MG63 (cell line): ENCODE results near the gene GNPDA1. TPM values are rescaled to one million over a fixed set of nuclear protein-coding genes. Genes with fewer than 3 reads are reported as not detected.

ENCODE experiments used
- DNase-seq: peaks from one replicate; pipeline ENCODE4 v3.0.0-alpha.2; 2020
- H3K27me3 ChIP-seq: fragments of 250-450 bp; sonication (Bioruptor Pico); 2 replicates; pipeline ENCODE4 v1.5.1; 2020; ENCODE audit warnings: mild to moderate bottlenecking, moderate library complexity
- H3K36me3 ChIP-seq: fragments of 250-450 bp; sonication (Bioruptor Pico); 2 replicates; pipeline ENCODE4 v1.5.1; 2020; ENCODE audit warnings: mild to moderate bottlenecking, moderate library complexity
- H3K4me3 ChIP-seq: fragments of 250-450 bp; sonication (Bioruptor Pico); 2 replicates; pipeline ENCODE4 v1.5.1; 2020; ENCODE audit warnings: mild to moderate bottlenecking, moderate library complexity
- H3K9me3 ChIP-seq: fragments of 250-450 bp; sonication (Bioruptor Pico); 2 replicates; pipeline ENCODE4 v1.5.1; 2020; ENCODE audit warnings: mild to moderate bottlenecking, moderate library complexity
- total RNA-seq: library from RNA; depleted of rRNA; stranded (reverse); fragments of >200 nt; shearing (Covaris generic); gene quantifications from 2 replicates; pipeline ENCODE4 v1.2.3, GENCODE V29; 2014; ENCODE audit warnings: low replicate concordance

GNPDA1 gene
- total RNA-seq, 1 experiment from 2014 or later = 67.5 TPM

DNA sequence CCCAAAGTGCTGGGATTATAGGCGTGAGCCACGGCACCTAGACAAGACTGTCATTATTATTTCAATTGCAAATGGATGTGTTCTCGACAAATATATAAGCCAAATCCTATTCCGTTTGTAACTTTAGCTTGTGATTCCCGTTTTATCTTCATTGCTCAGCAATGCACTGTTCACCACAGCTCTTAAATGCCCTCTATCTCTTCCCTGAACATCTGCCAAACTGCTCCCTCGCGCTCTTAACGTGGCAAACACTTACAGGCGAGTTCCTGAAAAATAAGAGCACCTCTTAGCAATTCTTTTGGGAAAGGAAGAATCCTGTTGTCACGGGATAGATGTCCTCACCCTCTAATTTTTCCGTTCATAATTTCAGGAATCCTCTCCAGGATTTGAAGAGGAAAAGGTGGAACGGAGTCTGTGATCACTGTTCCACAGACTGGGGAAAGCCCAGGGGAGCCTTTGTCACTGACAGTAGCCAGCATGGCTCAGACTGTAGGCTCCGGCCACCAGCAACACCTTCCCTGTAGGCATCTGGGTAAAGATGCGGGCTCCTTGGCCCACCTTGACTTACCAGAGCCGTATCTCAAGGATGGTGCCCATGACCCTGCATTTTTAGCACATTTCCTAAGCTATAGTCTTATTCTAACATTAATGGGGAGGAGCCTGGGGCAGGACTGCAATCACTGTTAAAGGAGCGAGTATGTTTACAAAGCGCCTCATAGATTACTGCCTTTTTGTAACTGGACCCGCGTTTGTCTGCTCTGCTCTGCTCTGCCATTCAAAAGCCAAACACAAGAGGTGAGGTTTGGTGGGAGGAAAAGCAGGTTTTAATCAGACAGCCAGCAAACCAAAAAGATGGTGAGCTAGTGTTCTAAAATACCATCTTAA is 20.2 kb upstream of the GNPDA1 start:
- no peaks in the 10 kb centered on the region for H3K36me3 ChIP-seq
- H3K4me3 ChIP-seq = no peak overlapping the region
- no peaks in the 10 kb centered on the region for H3K27me3 ChIP-seq
- DNase-seq = no peak
- H3K9me3 ChIP-seq = no peaks in the 10 kb centered on the region

- Histone ChIP-seq H3K27me3 (no peaks in the 10 kb centered on the region), H3K9me3 (no peaks in the 10 kb centered on the region), H3K4me3 (no peak overlapping the region), H3K36me3 (no peaks in the 10 kb centered on the region)
- DNase-seq = no peak
Observed at GRCh38 chr5:142032150-142032549, 19.3 kb upstream of the GNPDA1 start.

GRCh38 chr5:142025637-142026036 is 12.8 kb upstream of the GNPDA1 start:
- H3K9me3 ChIP-seq = no peaks in the 10 kb centered on the region; the same call in 1 of the 2 replicates
- no peaks in the 10 kb centered on the region for H3K36me3 ChIP-seq
- no peak for DNase-seq
- H3K4me3 ChIP-seq = peak overlapping the region; percentile 39
- no peaks in the 10 kb centered on the region for H3K27me3 ChIP-seq

- no peaks in the 10 kb centered on the region for H3K27me3 ChIP-seq
Observed at GRCh38 chr5:142024771-142025304, 12.0 kb upstream of the GNPDA1 start.

GRCh38 chr5:142023836-142024235 is 11.0 kb upstream of the GNPDA1 start:
- H3K9me3 ChIP-seq = peaks cover 7% of the 10 kb centered on the region
- H3K4me3 ChIP-seq = no peak overlapping the region
- H3K27me3 ChIP-seq = no peaks in the 10 kb centered on the region
- no peaks in the 10 kb centered on the region for H3K36me3 ChIP-seq
- no peak for DNase-seq

More at GRCh38 chr5:142024771-142025304, 12.0 kb upstream of the GNPDA1 start:
- Histone ChIP-seq H3K36me3 (no peaks in the 10 kb centered on the region), H3K9me3 (peaks cover 7% of the 10 kb centered on the region), H3K4me3 (peak overlapping the region; percentile 39)
- DNase-seq = peak; percentile 95

GRCh38 chr5:142020122-142020659 is 7.4 kb upstream of the GNPDA1 start:
- Histone ChIP-seq H3K9me3 (peaks cover 7% of the 10 kb centered on the region), H3K27me3 (no peaks in the 10 kb centered on the region), H3K36me3 (no peaks in the 10 kb centered on the region), H3K4me3 (no peak overlapping the region)
- no peak for DNase-seq

DNA sequence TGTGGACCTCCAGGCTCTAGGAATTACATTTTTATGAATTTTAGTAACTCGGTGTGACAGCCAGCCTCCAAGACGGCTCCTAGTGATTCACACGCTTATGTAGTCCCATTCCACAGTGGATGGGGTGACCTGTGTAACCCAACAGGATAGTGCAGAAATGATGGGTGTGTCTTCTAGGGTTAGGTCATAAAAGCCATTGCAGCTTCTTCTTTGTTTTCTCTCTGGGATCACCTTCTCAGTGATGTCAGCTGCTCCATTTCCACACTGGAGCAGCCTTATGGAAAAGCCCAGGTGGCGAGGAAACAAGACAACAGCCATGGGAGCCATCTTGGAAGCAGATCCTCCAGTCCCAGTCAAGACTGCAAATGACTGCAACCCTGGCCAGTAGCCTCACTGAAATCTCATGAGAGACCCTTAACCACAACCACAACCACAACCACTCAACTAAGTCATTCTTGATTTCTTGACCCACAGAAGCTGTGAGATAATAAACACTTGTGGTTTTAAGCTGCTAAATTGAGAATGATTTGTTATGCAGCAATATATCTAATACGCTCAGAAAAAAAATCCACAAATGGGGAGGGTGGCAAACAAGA is 5.1 kb upstream of the GNPDA1 start:
- H3K36me3 ChIP-seq = no peaks in the 10 kb centered on the region
- no peaks in the 10 kb centered on the region for H3K27me3 ChIP-seq
- no peak for DNase-seq
- H3K9me3 ChIP-seq = peaks cover 7% of the 10 kb centered on the region
- no peak overlapping the region for H3K4me3 ChIP-seq

- Histone ChIP-seq H3K36me3 (peaks cover 3% of the 10 kb centered on the region; the same call in 1 of the 2 replicates), H3K4me3 (no peak overlapping the region), H3K9me3 (peaks cover 7% of the 10 kb centered on the region), H3K27me3 (no peaks in the 10 kb centered on the region)
- DNase-seq = no peak
Observed at GRCh38 chr5:142016556-142016955, 3.7 kb upstream of the GNPDA1 start.

DNA sequence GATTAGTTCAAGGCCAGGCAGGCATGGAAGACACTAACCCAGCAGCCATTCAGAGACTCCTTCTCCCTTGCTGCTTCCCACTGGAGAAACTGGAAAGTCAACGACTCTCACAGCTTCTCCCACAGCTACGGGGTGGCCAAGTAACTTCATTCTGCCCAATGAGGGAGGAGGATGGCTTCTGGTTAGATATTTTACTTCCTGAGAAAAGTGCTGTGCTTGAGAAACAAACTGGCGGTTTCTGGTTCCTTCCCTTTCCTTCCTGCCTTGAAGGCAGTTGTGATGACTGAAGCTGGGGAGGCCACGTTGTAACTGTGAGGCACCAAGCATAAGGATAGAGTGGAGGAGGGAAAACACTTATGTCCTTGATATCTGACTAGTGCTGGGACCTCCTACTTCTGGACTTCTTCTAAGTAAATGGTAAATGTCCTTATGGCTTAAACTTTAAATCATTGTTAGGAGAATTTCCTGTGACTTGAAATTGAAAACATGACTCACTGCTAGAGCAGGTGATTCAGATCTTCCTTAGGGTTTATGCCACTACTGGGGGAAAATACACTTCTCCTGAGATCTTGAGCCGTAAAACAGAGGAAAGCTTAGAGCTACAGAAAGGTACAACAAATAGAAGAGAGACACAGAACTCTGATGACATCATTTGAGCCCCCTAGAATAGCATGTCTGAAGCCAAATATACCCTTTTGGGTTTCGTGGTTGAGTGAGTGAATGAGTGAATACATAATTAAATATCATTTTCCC is 3.1 kb upstream of the GNPDA1 start:
- peaks cover 7% of the 10 kb centered on the region for H3K9me3 ChIP-seq
- H3K4me3 ChIP-seq = no peak overlapping the region
- H3K36me3 ChIP-seq = peaks cover 7% of the 10 kb centered on the region
- H3K27me3 ChIP-seq = no peaks in the 10 kb centered on the region
- no peak for DNase-seq

DNA sequence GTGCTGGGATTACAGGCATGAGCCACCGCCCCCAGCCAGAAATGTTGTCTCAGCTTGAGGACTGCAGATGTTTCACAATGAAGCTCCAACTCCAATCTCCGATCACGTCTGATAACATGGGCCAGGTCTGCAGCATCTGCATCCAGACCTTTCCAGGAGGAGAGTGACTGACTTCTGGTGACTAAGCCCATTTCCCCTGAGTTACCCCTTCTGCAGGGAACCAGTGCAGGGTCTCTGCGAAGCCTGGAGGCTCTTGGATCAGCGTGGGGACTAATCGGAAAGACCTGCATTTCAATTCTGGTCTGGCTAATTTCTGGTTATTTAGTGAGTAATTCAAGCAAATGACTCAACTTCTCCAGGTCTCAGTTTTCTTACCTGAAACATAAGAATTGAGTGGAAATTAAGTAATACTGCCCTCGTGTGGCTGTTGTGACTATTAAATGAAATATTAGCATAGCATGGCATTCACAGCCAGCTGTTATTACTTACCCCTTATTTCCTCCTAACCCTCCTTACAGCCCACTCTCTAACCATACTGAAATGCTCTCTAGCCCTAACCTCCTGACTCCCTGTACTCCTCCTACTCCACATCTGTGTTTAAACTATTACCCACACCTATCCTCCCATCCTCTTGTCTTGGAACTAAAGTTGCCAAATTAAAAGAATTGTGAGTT is 2.2 kb upstream of the GNPDA1 start:
- Histone ChIP-seq H3K4me3 (no peak overlapping the region), H3K9me3 (peaks cover 2% of the 10 kb centered on the region), H3K36me3 (peaks cover 7% of the 10 kb centered on the region), H3K27me3 (no peaks in the 10 kb centered on the region)
- no peak for DNase-seq

- peaks cover 14% of the 10 kb centered on the region for H3K36me3 ChIP-seq
- H3K9me3 ChIP-seq = no peaks in the 10 kb centered on the region
- no peaks in the 10 kb centered on the region for H3K27me3 ChIP-seq
- H3K4me3 ChIP-seq = peak overlapping the region; percentile 73
- peak; percentile 40 for DNase-seq
Observed at GRCh38 chr5:142013734-142014521, 1.1 kb upstream of the GNPDA1 start.

- no peaks in the 10 kb centered on the region for H3K9me3 ChIP-seq
- no peaks in the 10 kb centered on the region for H3K27me3 ChIP-seq
- peaks cover 28% of the 10 kb centered on the region for H3K36me3 ChIP-seq
- peak; percentile 37 for DNase-seq
- H3K4me3 ChIP-seq = peak overlapping the region; percentile 73
Observed at GRCh38 chr5:142012186-142012785, 541 bp downstream of the GNPDA1 start.

DNA sequence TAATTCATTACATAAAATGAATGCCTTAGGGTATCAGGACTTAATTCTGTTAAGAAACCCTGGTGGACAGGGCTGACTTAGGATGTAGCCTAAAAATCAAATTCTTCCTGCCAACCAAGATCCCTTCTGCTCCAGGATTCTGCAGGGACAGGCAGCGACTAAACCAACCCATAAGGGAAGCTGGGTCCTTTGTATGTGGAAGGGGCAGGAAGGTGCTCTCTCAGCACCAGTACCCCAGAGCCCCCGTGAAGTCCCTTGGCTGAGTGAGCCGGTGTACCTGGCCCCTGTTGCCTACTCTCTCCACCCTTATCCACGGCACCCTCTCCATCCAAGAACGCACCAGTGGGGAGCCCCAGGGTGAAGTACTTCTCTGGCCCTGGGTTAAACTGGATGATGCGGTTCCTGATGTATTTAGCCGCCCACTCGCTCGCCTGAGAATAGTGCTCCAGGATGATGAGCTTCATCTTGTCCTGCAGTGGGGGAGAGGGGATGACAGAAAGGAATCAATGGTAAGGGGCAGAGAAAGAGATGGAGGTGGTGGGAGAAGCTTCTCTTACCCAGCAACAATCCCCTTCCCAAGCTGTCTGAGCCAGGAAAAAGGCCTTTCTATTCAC is 1.1 kb downstream of the GNPDA1 start:
- peaks cover 32% of the 10 kb centered on the region for H3K36me3 ChIP-seq
- DNase-seq = no peak
- H3K9me3 ChIP-seq = no peaks in the 10 kb centered on the region
- H3K4me3 ChIP-seq = peak overlapping the region; percentile 73
- H3K27me3 ChIP-seq = no peaks in the 10 kb centered on the region

DNA sequence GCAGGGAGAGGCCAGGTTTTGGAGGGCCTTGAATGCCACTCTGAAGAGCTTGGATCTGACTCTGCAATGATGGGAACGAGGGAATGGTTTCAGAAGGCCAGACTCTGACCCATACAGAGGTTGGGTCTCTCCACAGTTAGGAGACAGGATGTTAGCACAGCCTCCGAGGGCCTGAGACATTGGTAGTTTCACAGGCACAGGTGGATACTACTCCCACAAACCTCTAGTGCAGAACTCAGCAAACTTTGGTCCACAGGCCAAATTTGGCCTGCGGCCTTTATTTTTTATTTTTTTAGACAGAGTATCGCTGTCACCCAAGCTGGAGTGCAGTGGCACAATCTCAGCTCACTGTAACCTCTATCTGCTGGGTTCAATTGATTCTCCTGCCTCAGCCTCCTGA is 2.9 kb downstream of the GNPDA1 start:
- no peak overlapping the region for H3K4me3 ChIP-seq
- no peaks in the 10 kb centered on the region for H3K27me3 ChIP-seq
- no peaks in the 10 kb centered on the region for H3K9me3 ChIP-seq
- no peak for DNase-seq
- H3K36me3 ChIP-seq = peaks cover 46% of the 10 kb centered on the region

GRCh38 chr5:142008813-142009212 is 4.0 kb downstream of the GNPDA1 start:
- Histone ChIP-seq H3K4me3 (no peak overlapping the region), H3K9me3 (no peaks in the 10 kb centered on the region), H3K36me3 (peaks cover 53% of the 10 kb centered on the region), H3K27me3 (no peaks in the 10 kb centered on the region)
- no peak for DNase-seq
